Measurements from ENCODE around the gene CDCA7L.
"Not testable (repeated sequence)": the region's sequence is repeated elsewhere in the genome, so short reads cannot be mapped to it uniquely, and the experiment has no call there.

CDCA7L gene

DNA sequence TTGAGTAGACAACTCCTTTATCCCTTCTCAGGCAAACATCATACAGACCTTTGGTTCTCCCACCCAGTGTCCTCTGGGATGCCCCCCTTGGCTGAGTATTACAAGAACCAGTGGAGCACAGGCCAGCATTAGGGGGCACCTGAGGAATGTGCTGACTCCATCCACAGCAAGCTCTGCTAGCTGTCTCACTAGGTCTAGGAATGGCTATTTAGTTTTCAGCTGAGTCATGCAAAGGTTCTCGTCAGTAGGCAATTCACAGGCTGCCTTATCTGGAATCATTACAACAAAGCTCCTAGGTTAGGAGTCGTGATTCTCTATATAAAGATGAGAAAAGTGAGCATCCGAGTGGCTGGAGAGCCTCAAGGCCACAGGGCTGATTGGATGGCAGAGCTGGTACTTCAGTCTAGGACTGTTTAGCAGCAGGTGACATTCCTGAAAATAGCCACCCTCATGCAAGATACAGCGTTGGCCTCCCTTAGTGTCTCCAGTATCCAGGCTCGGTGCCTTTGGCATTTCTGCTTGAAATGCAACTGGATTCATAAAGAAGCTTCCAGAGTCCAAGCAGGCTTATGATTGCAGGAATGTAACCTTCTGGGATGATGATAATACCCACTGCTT is 75.8 kb downstream of the CDCA7L start:
- no peak overlapping the region for H3K27ac ChIP-seq
- H3K4me3 ChIP-seq: no peak overlapping the region
- no peak for DNase-seq (ENCODE audit: low spot score)
- TF ChIP-seq CTCF (IDR thresholded peaks at IDR 0.05): no peak

- Histone ChIP-seq H3K27ac (no peak overlapping the region), H3K4me3 (no peak overlapping the region)
- DNase-seq (ENCODE audit: low spot score): no peak
- TF ChIP-seq CTCF (IDR thresholded peaks at IDR 0.05): no peak
Observed at GRCh38 chr7:21868576-21868850, 77.2 kb downstream of the CDCA7L start.

DNA sequence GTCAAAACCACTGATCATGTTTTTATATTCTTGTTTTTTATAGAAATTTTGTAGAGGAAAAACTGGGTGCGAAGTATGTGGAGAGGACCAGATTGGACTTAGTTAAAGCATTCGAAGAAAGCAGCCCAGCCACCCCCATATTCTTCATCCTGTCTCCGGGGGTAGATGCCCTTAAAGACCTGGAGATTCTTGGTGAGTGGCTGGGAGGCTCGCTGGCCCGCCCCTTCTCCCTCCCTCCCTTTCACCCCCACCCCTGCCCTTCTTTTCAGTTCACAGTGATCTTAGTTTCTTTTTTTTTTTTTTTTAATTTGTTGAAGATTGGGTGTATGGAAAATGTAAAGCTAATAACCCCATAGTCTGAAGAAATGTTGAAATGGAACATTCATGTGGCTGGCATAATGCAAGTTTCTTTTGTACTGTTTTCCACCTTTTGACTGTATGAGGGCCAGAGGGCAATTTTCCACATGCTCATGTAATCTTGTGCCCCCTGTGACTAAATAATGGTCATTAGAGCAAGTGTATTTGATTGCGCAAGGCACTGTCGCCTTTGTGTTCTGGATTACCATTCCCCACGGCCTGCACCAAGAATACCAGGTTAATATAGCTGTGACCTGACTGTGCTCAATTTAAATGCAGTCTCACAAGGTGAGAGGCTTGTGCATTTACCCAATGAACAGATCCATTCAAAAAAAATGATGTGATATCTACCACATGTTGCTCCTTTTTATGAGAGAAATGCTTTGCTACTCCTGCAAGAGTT is 77.7 kb downstream of the CDCA7L start:
- no peak overlapping the region for H3K4me3 ChIP-seq
- TF ChIP-seq CTCF (IDR thresholded peaks at IDR 0.05): no peak
- DNase-seq (ENCODE audit: low spot score): no peak

DNA sequence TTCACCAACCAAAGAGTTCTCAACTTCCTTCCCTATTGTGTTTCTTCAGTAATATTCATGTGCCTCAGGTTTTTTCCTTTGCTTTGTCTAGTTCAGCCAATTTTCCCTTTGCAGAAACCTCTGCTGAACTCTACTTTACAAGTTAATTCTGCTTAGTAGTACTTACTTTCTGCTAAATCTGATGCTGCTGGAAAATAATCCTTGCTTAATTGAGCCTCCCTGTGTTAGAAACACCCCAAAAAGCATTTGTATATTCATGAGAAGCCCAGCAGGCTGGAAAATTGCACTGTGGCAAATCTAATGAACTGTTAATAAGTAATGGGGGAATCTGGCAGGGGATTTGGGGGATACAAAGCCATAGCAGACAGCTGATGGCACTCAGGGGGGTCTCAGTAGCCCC is 78.5 kb downstream of the CDCA7L start:
- no peak overlapping the region for H3K27ac ChIP-seq
- no peak for DNase-seq (ENCODE audit: low spot score)
- no peak overlapping the region for H3K4me3 ChIP-seq
- TF ChIP-seq CTCF (IDR thresholded peaks at IDR 0.05): no peak

More for the DNA sequence above, 77.7 kb downstream of the CDCA7L start:
- no peak overlapping the region for H3K27ac ChIP-seq

DNA sequence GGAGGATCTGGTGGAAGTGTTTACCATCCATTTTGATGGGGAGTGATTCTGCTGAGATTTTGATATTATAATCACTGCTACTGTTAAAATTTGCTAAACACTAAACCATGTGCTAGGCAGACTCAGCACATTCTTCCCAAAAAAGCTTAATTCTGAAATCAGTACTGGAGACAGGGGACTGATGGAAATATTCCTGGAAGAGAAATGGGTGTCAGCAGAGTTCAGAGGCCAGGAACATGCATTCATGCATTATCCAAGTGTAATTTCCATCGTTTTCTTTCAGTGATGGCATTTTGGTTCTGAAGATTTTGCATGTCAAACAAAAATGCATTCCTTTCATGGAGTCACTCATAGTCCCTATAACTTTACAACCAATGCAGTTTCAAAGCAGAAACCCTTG is 79.0 kb downstream of the CDCA7L start:
- no peak for DNase-seq (ENCODE audit: low spot score)
- TF ChIP-seq CTCF (IDR thresholded peaks at IDR 0.05): no peak
- Histone ChIP-seq H3K27ac (no peak overlapping the region), H3K4me3 (no peak overlapping the region)

- not testable (repeated sequence) for DNase-seq (ENCODE audit: low spot score); H3K27ac ChIP-seq; H3K4me3 ChIP-seq
Observed at GRCh38 chr7:21865631-21866204, 80.0 kb downstream of the CDCA7L start.

DNA sequence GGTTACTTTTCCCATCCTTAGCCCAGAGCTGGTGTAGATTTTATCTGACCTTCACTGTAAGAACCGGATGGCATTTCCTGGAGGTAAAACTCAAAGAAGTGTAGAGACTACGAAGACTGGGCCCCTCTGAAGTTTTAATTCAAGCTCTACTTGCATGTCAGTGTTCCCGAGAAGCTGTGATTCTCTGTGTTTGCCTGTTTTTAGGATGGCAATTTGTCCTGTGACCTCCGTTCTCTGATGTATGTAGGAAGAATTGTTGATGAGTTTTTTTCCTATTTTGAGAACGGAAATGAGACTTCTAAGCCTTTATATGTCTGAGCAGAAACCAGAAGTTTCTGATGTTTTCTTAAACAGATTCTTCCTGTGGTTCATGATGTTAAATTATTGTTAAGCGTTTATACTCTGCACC is 94.1 kb downstream of the CDCA7L start:
- no peak for DNase-seq (ENCODE audit: low spot score)
- no peak overlapping the region for H3K27ac ChIP-seq
- no peak overlapping the region for H3K4me3 ChIP-seq
- TF ChIP-seq CTCF (IDR thresholded peaks at IDR 0.05): no peak
